ENCODE results near the gene SEC24D.

The SEC24D gene

DNA sequence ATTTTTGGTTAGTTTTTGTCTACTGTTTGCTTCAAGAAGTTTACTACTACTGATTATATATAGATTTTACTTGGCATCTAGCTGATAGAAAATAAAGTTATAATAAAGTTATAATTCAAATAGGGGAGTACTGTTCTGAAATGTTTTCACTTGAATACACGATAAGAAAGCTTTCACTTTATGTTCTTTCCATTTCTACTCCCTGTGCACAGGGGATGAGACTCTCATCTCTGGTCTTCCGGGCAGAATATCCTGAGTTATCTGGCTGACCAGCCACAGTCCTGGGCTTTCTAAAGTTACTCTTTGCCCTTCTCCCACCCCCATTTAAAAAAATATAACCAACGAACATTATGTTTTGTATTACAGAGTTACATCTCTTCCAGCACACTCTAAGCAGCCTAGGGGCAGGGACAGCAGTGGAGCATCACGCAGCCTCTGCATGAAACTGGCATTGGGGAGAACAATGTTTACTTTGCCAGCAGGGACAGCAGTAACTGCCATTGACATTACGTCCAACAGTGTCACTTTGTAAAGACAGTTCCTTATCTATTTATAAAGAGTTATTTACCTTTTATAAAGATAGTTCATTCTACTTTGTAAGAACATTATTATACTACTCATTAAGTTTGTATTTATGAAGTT is 86.5 kb downstream of the SEC24D start:
- no peak for DNase-seq

DNA sequence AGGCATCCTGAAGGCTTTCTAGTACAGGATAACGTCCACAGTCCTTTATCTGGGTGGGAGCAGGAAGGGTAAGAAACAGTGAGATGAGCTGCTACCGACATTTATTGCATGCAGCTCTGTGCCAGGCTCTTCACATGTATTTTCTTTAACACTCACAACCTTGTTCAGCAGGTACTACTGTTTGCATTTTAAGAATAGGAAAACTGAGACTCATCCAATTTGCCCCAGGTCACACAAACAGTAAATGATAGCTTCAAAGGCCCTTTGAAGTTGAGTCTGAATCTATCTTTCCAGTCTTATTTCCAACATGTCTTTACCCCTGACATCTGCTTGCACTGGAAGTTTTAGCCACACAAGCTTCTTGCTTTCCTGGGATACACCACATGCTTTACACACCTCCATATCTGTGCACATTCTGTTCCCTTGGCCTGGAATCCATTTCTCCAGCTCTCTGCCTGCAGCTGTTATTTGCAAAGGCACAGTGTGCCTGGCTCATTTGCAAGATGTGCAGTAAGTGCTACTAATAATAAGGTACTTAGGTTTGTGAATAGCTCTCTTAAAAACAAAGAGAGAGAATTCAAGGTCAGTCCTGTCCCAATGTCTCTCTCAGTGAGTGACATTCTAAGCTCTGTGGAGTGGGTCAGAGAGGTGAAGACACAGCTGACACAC is 89.5 kb downstream of the SEC24D start:
- DNase-seq = no peak

DNA sequence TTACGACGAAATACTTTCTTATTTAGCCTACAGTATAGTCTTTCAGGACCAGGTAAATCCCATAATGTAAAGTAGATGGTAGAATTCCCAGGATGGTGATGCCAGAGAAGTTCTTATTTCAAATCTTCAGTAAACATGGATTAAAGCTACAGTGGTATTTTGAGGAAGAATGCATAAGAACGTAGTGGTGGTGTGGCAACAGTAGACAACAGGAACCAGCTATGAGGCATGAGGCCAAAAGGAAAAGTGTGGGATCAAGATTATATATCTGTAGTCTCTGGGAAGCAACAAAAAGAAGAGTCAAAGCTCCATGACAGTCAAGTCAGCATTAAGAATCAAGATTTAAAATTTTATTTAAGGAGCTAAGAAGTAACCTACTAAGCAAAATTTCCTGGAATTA is 90.6 kb downstream of the SEC24D start:
- no peak for DNase-seq

DNA sequence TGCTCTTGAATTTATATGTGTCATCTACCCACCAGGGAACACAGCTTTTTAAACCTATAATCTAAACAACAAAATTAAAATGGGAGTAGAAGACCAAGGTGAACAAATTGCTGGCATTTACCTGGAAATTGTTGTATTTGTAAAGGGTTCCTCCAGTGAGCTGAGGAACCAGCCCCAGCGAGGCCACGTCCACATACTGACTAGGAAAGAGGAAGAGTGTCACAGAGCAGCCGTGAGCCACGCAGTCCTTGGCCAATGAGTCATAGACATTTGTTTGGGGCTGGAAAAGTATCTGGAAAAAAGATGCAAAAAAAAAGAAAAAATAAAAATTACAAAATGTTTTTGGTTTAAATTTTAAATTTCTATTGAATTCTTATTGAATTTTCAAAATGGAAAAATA is 92.1 kb downstream of the SEC24D start:
- no peak for DNase-seq

DNA sequence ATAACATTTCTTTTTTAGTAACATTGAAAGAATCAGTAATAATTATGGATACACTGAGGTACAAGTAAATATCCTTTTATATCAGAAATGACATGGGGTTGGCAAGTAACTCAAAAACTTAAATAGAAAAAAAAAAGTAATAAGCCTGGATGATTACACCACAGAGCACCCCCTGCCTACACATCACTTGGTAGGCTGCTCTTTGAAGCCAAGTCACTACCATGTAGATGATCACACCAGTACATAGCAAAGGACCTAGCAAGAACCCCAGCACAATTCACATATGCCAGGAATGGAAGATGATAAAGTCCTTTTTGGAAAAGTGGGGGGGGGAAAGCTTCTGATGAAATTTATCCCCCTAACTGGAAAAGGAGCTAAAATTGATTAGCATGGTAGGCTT is 93.9 kb downstream of the SEC24D start:
- no peak for DNase-seq

DNA sequence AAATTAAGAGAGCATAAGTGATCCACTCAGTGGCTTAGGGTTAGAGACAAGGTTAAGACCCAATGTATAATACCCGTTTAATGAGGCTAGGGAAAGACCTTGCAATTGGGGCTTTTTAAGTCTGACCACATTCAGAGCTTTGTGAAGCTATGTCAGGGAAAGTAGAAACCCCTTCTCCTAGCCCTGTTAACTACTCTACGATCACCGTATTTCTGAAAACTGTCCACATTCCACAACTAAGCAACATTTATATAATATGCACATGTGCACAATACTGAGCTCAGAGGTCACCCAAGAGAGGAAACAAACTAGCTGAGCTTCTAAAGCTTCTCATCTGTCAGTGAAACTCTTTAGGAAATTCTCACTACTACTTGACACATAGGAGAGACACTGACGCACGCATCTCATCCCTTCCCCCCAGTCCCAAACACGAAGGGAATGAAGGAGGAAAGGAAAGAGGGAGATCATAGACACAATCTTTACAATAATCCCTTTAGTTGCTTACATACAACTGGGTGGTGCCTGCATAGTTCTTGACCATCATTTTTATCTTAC is 94.5 kb downstream of the SEC24D start:
- DNase-seq = no peak

DNA sequence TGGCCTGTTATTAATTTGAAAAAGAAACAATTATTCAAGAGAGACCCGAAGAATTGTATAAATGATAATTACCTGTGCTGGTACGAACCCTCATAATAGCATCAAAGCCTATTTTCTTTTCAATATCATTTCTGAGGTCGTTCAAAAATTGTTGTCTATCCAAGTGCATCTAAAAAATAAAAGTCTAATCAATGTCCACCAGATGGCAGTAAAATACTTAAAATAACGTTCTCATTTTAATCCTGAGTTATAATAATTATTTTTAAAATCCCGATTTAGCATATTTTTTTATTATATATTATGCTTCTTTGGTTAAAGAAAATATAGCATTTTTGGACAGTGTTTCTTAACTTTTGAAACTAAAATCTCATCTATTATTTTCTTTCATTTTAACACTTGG is 95.1 kb downstream of the SEC24D start:
- no peak for DNase-seq

DNA sequence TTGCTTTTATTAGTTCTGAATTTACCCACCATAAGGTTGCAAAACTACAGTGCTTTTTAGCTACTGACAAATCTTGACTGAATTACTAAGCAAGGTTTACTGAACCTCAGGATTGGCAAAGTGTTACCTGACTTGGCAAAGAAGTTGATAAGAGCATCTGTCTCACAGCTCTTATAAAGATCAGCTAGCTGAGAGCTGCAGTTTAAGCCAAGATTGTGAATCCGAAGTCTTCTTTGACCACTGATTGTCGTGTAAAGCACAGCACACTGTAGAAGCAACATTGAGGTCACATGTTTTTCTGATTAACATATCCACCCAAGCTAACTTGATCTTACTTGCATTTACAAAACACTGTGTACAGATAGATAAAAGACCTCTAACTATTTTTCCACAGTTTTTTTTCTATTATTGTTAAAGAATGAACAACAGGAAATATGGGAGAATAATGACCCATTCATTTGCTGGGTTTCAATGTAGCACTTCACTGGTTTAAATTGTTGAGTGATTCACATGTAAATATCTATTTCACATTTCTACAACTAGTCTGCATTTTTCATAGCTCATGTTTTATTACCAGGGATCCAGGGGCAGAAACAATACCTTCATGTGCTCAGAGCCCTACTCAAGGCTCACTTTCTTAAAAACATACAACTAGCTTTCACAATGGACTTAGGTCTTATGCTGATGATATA is 96.8 kb downstream of the SEC24D start:
- no peak for DNase-seq

DNA sequence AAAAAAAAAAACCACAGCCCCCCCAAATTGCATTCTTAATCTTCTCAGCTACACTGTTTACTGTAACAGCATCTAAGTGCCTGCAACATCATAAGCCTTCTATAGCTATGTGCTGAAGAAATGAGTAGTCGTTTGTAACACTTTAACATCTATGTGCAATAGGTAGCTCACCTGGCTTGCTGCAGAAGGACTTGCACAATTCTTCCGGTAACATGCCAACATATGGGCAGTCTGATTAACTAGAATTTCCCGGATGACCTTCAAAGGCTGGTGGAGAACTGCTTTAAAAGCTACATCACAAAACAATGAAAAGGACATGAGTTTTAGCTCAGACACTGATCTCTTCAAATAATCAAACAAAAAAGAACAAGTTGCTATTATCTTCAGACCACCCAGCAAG is 97.8 kb downstream of the SEC24D start:
- DNase-seq = no peak

DNA sequence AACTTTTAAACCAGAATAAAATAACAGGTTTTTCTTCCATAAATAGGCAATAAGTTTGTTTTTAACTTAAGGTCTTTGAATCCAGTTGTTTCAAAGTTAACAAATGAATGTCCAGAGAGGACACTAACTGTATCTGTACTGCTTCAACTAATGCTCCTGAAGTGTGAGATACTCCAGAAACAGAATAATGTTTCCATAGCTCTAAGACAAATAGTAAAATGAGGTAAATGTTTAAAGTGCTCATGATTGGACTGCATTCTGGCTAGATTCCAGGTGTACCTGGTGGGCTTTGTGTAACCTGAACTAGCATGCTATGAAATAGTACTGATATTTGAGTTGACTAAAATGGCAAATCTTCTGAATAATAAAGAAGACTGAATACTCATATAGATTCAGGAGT is 99.0 kb downstream of the SEC24D start:
- no peak for DNase-seq

DNA sequence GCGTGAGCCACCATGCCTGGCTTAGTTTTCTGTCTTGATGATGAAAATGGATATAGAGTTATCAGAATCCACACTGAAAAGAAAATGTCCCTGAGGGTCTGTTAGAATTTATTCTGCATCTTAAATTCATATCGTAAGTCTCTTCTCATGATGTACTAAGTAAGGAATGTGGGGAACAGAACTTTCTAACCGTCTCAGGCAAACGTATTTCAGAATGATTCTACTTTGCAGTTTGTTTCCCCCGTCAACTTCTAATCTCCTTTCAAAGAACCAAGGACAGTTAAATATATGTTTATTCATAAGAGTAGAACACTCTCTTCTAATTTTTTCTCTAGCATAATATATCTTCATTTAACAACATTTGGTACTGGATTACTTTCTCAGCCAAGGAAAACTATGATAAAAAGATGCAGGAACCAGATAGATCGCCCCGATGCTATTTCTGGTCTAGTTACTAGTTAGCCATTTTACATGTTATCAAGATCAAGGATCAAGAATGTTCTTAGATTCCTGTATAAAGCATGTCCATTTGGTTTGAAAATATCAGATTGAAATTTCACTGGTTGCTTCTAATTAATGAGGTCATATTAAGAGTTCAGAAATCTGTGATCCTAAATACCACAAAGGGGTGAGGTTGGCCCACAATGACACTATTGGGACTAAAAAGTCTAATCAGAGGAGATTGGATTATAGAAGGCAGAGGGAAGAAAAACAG is 101.3 kb downstream of the SEC24D start:
- no peak for DNase-seq

DNA sequence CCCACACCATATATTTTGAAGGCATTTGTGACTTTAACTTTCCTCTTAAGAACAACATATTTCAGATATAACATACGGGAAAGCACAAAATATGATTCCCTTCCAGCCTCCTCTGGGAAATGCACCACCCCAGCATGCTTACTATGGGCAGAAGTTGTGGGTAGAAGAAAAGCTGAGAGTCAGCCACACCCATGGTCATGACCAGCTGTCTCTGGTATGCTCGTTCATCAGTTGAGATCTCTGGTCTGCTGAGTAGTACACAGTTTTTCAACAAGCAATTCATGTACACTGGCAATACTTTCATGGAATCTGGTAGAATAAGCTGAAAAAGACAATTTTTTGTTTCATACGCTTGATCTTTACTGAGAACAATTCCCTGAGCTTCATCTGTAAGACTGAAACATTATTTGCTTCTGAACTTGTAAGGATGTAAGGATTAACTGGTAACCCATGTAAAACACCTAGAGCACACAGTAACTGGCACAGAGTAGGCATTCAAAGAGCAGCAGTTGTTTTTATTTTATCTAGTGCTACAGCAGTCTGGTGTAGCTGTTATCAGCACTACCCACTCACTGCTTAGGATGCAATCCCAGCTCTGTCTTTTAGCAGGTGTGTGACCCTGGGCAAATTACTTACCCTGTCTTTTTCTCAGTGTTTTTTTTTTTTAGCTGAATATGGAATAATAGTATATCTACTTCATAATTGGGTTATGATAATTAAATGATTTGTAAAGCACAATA is 103.2 kb downstream of the SEC24D start:
- no peak for DNase-seq

DNA sequence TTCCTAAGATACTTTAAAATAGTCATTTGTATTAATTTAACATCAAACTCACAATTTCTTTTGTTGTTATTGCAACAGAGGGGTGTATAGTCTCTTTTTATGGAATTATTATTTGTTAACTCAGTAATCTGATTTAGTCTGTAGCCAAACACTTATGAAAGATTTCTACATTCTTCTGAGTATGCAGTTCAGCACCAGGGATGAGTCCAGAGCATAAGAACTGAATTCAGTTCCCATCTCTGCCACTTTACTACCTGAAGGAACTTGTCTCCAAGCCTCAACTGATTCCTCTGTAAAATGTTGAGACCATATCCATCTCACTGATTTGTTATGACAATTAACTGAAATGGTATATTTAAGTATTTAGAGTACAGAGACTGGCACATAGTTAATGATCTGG is 105.2 kb downstream of the SEC24D start:
- DNase-seq = no peak

DNA sequence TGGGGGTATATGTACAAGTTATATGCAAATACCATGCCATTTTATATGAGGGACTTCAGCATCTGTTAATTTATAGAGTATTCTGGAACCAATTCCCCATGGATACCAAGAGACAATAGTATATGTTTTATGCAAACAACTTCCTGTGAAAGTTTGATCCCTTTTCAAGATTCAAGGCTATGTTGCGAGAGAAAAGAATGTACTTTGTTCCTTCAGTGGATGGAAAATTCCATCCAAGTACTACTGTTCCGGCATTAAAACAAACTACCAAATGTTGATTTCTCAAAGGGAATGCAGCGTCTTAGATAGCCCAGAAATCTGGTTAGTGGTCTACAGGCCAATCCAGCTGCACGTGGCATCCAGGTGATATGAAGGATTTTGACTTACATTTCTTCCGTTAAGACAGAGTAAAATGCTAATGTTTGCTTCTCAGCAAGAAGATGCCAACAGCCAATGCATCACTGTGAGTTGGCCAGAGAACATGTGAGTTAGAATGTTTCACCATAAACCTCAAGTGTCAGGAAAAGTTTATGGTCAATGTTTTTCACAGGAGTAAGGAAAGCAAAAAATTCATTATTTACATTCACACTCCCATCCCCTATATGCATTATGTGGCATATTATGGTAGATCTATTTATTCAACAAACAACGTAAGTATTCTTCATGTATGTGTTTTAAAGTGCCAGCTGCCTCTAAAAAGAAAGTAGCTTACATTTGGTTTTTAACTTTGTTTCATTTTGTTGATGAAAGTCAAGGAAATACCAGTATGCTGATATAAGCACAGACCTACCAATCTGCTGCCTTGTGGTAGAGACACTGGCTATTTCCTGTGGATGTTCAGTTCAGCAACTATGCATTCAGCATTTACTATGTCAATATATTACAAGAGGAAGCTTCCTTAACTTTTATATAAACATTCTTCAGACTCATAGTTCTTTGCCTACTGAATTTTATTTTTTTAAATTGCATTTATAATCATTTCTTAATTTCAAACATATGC is 106.3 kb downstream of the SEC24D start:
- no peak for DNase-seq

DNA sequence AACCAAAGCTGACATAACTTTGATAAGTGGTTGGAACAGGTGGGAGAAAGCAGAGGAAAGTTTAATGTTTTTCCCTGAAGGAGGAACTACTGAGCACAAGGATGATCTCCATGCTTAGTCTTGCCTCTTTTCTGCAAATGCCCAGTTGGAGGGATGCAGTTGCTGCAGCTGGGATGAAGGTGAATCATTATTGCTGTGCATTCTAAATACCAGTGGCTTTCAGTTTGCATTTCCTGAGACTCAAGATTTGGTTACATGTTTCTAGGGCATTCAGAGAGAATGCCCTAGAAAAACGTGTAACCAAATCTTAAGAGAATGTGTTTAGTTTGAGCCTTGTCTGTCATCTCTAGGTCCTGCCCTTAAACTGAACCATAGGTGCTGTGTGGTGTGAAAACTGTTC is 108.6 kb downstream of the SEC24D start:
- no peak for DNase-seq

DNA sequence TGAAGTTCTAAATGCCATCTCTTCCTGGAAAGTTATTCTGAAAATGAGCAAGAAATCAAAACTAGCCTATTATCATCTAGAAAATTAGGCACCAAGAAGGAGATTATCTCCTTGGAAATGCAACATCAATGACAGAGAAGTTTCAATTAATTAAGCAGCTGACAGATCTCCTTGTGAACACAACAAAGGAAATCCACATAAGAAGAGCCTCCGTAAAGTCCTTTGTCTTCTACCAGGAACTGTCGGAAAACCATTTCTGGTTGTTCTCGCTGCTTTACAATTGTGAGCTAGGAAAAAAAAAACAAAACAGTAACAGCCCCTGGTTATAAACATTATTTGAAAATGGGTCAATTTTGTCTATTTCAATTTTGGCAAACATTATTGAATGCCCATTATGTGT is 112.6 kb downstream of the SEC24D start:
- DNase-seq = no peak

DNA sequence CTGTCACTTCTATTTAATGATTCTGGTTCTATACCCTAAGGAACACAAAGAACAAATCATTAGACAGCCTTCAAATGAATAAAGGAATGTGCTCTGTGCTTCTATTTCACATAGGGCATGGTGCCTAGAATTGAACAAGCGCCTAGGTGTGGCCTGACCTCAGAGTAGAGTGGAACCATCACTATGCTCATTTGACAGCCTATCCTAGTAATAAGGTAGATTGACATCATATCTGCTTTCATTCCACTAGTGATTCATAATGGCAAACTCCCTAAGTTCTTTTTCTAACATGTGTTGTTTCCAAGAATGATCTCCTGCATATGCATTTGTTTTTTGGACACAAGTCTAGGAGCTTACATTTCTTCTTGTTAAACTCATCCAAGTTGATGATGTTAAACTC is 114.2 kb downstream of the SEC24D start:
- no peak for DNase-seq

DNA sequence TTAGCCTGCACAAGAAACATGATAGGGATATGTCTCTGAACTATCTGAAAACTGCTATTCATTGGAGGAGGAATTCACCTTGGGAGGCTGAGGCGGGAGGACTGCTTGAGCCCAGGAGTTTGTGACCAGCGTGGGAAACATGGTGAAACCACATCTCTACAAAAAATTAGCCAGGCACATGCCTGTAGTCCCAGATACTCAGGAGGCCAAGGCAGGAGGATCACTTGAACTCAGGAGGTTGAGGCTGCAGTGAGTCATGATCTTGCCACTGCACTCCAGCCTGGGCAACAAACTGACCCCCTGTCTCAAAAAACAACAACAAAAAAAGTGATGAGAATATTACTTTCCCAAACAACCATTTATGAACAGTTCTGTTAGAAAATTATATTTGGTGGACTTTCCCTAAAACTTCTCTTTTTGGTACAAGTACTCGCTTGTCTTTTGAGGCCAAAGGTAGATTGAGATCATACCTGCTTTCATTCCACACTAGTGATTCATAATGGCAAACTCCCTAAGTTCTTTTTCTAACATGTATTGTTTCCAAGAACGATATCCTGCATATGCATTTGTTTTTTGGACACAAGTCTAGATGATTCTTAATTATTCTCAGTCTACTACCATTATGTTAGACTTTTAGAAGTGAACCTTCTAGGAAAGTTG is 117.3 kb downstream of the SEC24D start:
- no peak for DNase-seq

DNA sequence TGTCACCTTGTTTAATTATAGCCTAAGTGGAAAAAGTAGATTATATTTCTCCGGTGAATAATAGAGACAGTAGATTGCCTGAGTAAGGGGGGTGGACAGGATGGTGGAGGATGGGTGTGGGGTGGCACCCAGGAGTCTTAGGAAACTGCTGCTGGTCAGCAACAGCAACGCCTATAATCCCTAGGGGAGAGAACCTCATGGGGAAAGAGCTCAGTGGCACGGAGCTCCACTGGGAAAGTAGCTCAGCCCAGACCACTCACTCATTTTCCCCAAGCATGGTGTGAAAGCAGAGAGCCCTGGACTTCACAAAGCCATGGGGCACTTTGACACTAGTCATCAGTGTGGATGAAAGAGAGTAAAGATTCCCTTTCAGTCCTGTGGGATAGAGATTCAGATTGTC is 119.6 kb downstream of the SEC24D start:
- no peak for DNase-seq

DNA sequence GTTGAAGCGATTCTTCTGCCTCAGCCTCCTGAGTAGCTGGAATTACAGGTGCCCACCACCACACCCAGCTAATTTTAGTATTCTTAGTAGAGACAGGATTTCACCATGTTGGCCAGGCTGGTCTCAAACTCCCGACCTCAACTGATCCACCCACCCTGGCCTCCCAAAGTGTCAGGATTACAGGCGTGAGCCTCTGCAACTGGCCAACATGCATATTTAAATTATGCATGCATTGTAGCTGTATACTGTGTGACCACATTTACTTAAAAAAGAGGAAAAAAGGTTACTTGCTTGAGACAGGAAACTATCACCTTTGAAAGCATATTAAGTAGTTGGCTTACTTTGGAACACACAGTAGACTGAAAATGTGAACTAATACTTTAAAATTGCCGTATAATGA is 121.2 kb downstream of the SEC24D start:
- no peak for DNase-seq

DNA sequence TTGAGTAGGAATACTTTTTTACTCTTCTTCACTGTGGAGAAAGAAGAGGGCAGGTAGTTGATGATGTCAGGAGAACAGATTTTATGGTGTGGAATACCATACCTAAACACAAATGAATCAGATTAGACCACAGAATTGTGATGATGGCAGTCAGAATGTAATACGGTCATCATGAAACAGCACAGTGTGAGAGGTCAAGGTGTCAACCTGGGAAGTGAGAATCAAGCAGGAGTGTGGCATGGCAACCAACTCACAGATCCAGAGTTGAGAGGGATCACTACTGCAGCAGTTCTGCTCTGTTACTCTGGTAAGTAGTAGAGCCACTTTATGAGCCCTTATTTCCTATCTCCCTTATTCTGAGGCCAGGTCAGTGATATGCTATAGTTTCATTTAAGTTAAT is 123.1 kb downstream of the SEC24D start:
- DNase-seq = no peak

Data from NCI-H1092 (cell line).